D341Med (cell line): ENCODE data around the gene ZNF366.

Experiments used
- DNase-seq: peaks from one replicate; pipeline ENCODE4 v3.0.0; 2012; ENCODE audit warnings: low spot score

Gene ZNF366

GRCh38 chr5:72464071-72464470, 43.1 kb downstream of the ZNF366 start:
- DNase-seq = no peak

- DNase-seq = no peak
Observed at GRCh38 chr5:72463449-72464052, 43.7 kb downstream of the ZNF366 start.

- no peak for DNase-seq
Observed at GRCh38 chr5:72460413-72460812, 46.8 kb downstream of the ZNF366 start.

- DNase-seq = no peak
Observed at GRCh38 chr5:72459913-72460312, 47.3 kb downstream of the ZNF366 start.

- DNase-seq = no peak
Observed at GRCh38 chr5:72459089-72459661, 48.0 kb downstream of the ZNF366 start.

- no peak for DNase-seq
Observed at GRCh38 chr5:72458407-72458806, 48.8 kb downstream of the ZNF366 start.

DNA sequence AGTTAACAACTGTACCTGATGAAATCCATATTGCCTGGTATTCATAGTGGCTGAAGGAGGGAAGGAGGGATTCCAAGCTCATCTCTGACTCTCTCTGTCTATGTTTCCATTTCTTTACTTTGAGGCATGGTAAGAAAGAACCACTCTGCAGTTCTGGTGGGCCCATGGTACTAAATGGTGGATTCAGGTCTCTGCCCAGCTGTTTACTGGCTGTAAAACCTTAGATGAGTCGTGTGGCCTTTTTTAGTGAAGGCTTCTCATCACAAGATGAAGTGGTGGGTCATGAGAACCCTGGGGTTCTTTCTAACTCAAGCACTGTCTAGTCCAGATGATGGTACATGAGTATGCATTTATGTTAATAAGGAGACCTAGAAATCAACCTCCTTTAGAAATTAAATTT, 49.7 kb downstream of the ZNF366 start:
- no peak for DNase-seq

DNA sequence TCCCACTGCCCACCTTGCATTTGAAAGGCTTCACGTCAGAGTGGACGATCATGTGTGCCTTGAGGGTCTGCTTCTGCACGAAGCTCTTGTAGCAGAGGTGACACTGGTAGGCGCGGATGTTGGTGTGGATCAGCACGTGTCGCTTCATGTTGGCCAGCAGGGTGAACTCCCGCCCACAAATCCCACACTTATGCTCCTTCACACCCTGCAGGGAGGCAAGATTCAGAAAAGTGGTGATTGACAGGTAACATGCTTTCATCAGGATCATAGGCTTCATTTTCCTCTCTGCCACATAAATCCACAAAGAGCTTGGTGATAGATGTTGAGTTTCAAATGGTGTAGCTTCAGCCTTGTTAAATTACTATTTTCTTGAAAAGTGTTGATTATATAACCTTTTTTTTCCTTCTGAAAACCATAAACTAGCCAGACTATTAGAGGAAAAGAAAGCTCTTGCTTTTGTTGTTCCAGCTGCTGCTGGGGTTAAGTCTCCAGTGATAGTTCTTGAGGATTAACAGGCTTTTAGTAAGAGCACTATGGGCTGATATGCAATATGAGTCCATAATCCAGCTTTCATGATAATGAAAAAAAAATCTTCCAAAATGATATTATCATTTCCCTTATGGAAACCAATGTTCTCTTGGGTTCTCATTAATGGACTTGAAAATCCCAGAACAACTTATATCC, 50.7 kb downstream of the ZNF366 start:
- peak; percentile 48 for DNase-seq

- no peak for DNase-seq
Observed at GRCh38 chr5:72455476-72455875, 51.7 kb downstream of the ZNF366 start.

DNA sequence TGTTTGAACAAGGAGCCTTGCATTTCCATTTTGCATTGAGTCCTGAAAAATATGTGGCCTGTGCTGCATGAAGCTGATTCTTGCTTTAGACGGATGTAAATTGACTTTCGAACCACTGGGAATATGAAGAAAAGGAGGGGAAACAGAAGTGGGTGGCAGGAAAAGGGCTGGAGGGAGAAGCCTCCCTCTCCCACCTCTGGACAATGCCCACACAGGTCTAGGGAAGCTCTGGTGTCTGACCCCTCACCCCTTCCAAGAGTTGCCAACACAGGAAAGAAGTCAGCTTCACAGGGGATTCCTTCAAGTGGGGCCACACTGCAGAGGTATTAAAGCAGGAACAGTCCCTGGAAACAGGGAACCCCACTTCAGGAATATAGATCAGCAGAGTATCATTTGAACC, 52.2 kb downstream of the ZNF366 start:
- no peak for DNase-seq

DNA sequence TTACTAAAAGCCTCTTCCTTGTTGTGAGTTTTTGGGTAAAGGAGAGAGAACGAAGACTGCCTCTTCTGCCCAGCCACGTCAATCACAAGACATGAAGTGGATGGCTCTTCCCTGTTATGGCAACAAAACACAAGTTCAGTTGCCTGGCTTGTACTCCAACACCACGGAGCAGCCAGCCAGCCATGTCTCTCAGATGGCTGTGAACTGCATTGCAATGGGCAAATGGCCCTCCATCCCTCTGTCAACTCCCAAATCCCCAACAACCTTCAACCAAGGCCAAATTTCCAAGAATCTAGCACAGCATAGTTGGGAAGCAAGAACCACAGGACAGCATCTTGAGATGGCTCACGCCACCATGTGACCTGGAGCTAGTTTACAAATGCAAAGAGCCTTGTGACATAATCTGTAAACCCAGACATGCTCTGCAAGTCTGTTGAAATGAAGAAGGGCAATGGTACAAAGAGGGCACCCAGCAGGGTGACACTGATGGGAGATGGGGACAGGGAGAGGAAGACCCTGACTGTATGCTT, 53.9 kb downstream of the ZNF366 start:
- DNase-seq = no peak

- DNase-seq = no peak
Observed at GRCh38 chr5:72452515-72453245, 54.5 kb downstream of the ZNF366 start.

- DNase-seq = peak; percentile 42
Observed at GRCh38 chr5:72451741-72452505, 55.3 kb downstream of the ZNF366 start.

GRCh38 chr5:72448368-72448767, 58.8 kb downstream of the ZNF366 start:
- DNase-seq = no peak

DNA sequence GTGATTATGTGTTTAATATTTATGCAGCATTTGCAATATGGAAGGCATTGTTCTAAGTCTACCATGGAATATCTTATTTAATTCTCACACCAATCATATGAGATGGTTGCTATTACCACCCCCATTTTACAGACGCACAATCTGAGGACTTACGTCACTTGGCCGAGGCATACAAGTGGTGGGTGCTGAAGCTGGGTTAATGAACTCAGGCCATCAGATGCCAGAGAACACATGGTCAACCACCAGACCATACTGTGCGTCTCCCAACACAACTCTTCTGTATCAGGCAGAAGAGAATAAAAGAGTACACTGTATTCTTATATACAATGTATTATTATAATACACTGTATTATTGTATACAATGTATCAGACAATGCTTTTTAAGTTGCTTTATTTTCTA, 59.5 kb downstream of the ZNF366 start:
- no peak for DNase-seq

DNA sequence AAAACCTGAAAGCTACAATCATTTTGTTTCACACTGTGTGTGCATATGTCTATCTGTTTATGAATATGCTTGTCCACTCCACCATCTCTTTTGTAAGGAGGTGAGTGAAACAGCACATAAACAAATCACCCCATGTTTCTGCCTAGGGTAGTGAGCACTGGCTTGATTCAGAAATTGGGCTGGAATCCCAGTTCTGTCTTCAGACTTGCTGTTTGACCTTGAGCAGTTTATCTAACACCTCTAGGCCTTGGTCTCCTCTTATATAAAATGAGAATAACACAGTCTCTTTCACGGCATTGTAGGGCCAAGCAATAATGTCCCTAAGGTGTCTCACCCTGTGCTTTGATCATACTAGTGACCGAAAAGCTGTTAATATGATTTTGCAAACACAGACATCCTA, 61.2 kb downstream of the ZNF366 start:
- no peak for DNase-seq

DNA sequence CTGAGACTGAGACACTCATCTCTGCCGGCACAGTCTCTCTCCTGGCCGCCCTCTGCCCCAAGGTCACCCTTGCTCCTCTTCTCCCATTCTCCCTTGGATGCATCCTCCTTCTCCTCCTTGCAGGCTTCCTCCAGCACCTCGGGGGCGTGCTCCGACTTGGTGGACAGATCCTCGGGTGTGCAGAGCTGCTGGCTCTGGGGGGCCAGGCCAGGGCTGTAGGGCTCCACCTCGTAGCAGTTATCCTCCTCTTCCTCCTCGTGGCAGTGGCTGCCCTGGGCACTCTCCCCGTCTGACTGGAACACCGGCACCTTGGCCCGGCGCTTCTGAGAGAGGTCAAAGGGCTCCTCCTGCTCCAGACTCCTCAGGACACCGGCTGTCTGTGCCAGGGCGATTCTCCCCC, 63.3 kb downstream of the ZNF366 start:
- DNase-seq = no peak

DNA sequence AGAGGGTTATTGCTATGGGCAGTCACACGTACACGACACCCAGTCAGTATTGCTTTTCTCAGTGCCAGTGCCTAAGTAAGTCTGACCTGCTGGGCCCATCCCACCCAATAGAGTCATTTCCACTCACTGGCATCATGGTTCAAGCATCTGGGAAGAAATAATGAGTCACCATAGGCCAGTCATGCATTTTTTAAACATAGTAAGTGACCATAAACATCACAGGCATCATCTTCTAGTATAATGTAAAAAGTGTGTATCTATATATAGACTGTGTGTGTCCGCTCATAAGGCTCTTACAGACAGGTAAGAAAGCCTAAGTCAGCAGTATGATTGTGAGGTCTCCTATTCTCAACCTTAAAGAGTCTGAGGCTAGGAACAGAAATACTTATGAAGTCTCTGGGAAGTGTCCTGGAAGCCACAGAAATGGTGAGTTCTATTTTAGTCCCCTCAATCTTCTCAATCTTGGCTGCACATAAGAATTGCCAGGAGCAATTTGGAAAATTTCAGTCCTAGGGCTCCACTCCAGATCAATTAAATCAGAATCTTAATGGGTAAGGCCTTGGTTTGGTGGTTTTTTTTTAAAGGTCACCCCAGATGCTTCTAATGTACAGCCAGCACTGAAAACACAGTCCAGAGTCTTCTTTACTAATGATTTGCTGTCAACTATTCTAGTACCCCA, 65.2 kb downstream of the ZNF366 start:
- DNase-seq = no peak

DNA sequence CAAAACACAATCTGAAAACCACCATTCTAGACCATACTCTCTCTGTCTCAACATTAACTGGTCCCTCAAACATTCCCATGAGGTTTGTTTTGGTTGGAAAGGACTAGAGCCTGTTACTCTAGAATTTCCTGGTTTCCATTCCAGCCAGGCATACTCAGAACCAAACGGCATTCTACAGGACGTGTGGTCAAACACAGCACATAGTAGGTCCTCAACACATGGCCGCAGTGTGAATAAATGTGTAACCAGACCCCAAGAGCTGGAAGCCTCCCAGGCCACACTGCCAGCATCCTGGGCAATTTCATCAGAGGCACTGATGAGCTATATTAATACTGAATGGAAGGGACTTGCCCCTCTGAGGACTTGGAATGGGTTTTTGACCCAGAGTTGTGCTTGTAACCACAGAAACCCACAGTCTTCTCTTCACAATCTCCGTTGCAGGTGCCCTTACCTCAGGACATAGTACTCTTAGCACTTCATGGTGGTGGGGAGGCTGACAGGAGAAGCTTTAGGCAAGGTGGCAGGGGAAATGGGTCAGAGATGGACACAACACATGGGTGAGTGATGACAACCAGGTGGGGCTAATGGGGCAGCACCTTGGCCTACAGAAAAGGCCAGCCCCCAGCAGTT, 66.0 kb downstream of the ZNF366 start:
- no peak for DNase-seq

GRCh38 chr5:72440207-72440638, 67.0 kb downstream of the ZNF366 start:
- DNase-seq = no peak

- DNase-seq = no peak
Observed at GRCh38 chr5:72439192-72439591, 68.0 kb downstream of the ZNF366 start.
